ENCODE results near the gene KCNK7. TPM values are rescaled to one million over a fixed set of nuclear protein-coding genes. Genes with fewer than 3 reads are reported as not detected.

KCNK7 gene
- total RNA-seq, 2 donors from 2014 or later, result 2.3 to 2.8 TPM

DNA sequence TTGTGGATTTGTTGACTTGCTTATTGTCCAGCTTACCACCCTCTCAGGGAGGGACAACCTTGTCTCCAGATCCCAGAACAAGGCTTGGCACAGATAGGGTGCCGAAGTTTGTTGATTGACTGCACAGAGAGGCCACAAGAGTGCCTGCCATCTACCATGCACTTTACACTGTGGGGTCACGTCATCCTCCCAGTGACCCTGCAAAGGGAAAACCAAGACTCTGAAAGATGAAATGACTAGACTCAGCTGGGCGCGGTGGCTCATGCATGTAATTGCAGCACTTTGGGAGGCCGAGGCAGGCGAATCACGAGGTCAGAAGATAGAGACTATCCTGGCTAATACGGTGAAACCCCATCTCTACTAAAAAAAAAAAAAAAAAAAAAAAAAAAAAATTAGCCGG, 32.8 kb downstream of the KCNK7 start:
- Mint-ChIP-seq H3K9me3 (no peaks in the 10 kb centered on the region), H3K27me3 (no peaks in the 10 kb centered on the region), H3K4me3 (no peak overlapping the region), H3K27ac (peak overlapping the region; percentile 84 to 95), H3K4me1 (ENCODE audit: low read depth in 2 of 2) (peaks cover 40 to 42% of the 10 kb centered on the region in 2 donors), H3K36me3 (no peaks in the 10 kb centered on the region)
- no peak for ATAC-seq
- peak; percentile 60 for DNase-seq (ENCODE audit: low spot score)

DNA sequence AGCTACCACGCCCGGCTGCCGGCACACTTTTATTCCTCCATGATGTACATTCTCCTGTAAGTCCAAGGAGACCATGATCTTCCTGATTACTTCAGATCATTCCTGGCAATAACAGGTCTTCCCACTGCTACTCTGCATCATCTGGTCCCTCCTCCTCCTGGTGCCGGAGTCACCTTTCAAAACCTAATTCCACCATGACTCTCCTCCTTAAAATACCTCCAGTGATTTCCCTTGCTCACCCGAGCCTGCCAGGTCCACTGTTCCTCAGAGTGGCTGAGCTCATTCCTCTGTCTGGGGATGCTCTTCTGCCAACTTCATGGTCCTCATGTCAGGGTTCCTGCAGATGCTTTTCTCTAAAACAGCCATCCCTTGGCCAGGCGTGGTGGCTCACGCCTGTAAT, 33.6 kb downstream of the KCNK7 start:
- no peak for DNase-seq (ENCODE audit: low spot score)
- Mint-ChIP-seq H3K36me3 (no peaks in the 10 kb centered on the region), H3K27me3 (no peaks in the 10 kb centered on the region), H3K4me3 (no peak overlapping the region), H3K9me3 (no peaks in the 10 kb centered on the region), H3K27ac (peak overlapping the region in 1 of 2 donors; percentile 60), H3K4me1 (ENCODE audit: low read depth in 2 of 2) (peaks cover 40 to 47% of the 10 kb centered on the region in 2 donors)
- ATAC-seq, result no peak

DNA sequence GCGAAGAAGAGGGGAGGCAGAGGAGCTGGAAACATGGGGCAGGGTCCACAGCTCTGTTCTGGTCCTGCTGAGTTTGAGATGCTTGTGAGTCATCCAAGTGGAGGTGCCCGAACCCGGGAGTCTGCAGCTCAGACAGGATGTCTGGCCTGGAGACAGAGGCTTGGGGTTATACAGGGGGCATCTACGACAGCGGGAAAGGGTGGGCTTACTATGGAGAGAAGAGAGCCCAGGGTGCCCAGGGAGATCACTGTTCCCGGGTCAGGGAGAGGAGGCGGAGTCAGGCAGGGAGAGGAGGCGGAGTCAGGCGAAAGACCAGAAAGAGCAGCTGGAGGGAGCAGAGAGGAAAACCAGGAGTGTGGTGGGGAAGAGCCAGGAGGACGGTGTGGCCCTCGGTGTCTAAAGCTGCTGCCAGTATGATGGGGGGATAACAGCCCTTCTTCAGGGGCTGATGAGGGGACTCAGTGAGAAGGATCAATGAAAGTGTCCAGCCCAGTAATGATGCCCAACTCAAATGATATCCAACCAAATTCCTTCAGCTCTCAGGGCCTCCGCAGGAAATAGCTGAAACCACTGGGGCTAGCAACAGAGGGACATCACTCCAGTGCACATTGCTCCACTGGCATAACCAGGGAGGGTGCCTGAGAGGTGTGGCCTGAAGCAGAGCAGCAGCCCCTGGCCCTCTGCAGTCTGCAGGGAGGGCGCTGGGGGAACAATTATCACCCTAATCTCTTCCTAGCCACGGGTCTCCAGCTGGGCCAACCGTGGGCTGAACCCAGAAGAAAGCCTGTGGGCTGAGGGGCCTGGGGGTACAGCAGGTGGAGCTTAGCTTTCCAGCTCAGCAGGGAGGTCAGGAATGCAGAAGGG, 34.8 kb downstream of the KCNK7 start:
- H3K4me1 Mint-ChIP-seq (ENCODE audit: low read depth in 2 of 2), result peaks cover 36 to 44% of the 10 kb centered on the region in 2 donors
- ATAC-seq, result no peak
- peak; percentile 51 for DNase-seq (ENCODE audit: low spot score)
- H3K27ac Mint-ChIP-seq, result peak overlapping the region; percentile 15 to 72
- no peaks in the 10 kb centered on the region for H3K9me3 Mint-ChIP-seq
- H3K4me3 Mint-ChIP-seq, result no peak overlapping the region
- no peaks in the 10 kb centered on the region for H3K27me3 Mint-ChIP-seq
- no peaks in the 10 kb centered on the region for H3K36me3 Mint-ChIP-seq

DNA sequence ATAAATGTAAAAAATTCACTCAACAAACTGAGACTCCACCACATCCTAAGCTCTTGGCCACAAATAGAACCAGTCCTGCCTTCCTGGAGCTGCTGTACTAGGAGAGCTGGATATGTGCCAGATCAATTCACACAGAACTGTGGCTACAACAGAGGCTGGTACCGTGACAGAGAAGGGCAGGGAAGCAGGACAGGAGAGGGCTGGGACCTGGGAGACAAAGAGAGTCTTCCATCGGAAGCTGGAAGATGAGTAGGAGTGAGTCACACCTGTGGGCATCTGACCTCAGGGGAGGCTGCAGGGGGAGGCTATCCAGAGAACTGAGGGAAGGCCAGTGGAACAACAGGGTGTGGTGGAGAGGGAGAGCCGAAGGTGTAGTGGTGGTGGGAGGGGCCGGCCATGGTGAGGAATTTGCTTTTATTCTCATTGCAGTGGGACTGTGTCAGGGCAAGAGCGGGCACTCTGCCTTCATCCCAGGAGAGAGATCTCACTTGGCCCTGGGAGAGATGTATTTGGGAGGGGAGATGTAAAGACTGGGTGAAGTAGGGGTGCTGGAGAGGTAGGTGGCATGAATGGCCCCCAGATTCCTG, 35.6 kb downstream of the KCNK7 start:
- H3K36me3 Mint-ChIP-seq, result no peaks in the 10 kb centered on the region
- peak overlapping the region; percentile 15 to 72 for H3K27ac Mint-ChIP-seq
- no peaks in the 10 kb centered on the region for H3K27me3 Mint-ChIP-seq
- no peak for ATAC-seq
- no peak for DNase-seq (ENCODE audit: low spot score)
- peaks cover 35 to 43% of the 10 kb centered on the region in 2 donors for H3K4me1 Mint-ChIP-seq (ENCODE audit: low read depth in 2 of 2)
- H3K9me3 Mint-ChIP-seq, result no peaks in the 10 kb centered on the region
- H3K4me3 Mint-ChIP-seq, result no peak overlapping the region

DNA sequence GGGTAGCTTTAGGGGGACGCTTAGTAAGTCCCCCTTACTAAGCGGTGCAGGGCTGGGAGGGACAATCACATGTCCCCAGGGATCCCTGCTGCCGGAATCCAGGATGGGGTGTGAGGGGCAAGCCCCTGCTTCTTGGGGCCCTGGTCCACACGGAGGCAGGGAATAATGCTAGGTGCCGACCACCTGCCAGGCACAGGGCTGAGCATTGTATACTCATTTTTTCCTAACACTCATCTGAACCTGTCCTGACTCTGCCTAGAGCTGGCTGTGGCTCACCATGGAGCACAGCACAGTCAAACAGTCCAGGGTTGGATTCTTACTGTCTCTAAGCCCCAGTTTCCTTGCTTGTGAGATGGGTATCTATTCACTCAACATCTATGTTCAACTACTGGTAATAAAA, 36.1 kb downstream of the KCNK7 start:
- DNase-seq (ENCODE audit: low spot score) (no peak), ATAC-seq (no peak)
- Mint-ChIP-seq H3K4me3 (no peak overlapping the region), H3K36me3 (no peaks in the 10 kb centered on the region), H3K9me3 (no peaks in the 10 kb centered on the region), H3K4me1 (ENCODE audit: low read depth in 2 of 2) (peaks cover 36 to 44% of the 10 kb centered on the region in 2 donors), H3K27me3 (no peaks in the 10 kb centered on the region), H3K27ac (peak overlapping the region; percentile 15 to 72)

DNA sequence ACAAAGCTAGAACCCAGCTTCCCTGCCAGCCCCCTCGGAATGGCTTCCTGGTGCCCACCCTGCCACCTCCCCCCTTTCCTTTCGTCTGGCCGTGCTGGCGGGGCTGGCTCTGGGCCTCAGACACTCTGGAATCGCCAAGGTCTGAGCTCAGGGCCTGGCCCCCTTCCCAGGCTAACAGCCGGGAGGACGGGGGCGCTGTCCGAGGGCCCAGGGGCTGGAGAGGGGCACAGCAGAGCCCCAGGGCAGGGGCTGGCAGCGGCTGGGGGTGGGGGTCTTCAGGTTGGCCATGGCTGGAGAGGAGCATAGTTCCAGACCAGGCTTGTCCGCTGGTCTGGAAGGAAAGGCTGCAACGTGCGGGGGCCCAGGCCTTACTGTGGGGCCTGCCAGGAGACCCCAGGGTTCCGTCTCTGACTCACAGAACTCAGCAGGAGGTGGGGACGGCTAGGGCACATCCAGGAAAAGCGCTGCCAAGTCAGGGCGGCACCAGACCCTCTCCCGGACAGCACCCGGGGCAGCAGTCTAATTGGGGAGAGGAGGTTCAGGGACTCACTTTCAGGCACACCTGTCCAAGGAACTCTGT, 36.6 kb downstream of the KCNK7 start:
- DNase-seq (ENCODE audit: low spot score) (no peak), ATAC-seq (no peak)
- Mint-ChIP-seq H3K27me3 (no peaks in the 10 kb centered on the region), H3K4me1 (ENCODE audit: low read depth in 2 of 2) (peaks cover 39 to 48% of the 10 kb centered on the region in 2 donors), H3K27ac (peak overlapping the region in 1 of 2 donors; percentile 72), H3K4me3 (no peak overlapping the region), H3K9me3 (no peaks in the 10 kb centered on the region), H3K36me3 (no peaks in the 10 kb centered on the region)

DNA sequence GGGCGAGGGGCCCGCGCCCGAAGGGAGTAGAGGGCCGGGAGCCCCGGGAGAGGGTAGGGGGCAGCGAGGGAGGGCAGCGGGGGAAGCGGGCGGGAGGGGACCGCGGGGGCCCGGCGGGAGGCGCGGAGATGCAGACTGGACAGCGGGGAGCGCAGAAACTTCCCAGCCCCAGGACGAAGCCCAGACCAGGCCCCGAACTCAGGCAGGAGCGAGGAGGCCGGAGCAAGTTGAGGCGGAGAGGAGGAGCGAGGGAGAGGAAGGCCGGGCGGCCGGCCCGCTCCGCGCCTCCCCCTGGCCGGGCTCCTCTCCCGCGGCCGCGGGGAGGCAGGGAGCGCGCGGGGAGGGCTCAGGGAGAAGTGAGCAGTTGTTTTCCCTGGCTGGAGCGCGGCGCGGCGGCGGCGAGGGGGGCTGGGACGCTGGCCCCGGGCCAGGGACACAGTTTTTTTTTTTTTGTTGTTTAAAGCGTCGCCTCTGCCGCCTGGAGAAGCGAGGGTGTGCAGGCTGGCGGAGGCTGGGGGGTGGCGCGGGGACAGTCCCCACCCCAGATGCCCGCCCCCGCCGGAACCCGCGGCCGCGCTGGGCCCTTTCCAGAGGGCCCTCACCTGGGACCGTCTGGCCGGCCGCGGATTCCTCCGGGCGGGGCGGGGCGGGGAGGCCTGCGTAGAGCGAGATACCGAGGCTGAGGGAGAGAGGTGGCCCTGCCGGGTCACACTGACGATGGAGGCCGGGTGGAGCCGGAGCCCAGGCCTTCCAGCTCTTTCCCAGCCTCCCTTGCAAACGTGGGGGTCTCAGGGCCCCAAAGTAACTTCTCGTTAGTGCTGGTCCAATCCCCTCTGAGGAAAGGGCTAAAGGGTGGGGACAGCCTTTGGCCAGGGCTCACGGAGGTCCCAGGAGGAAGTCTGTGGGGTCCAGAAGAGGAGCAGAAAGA, 37.3 kb downstream of the KCNK7 start, which contains the start of gene LTBP3:
Gene LTBP3 (minus strand): TSS at position 358 of the 928 bp plus-strand sequence. CDS start 400 bp downstream, outside the sequence.
- Mint-ChIP-seq H3K4me1 (ENCODE audit: low read depth in 2 of 2) (peaks cover 39 to 47% of the 10 kb centered on the region in 2 donors), H3K9me3 (no peaks in the 10 kb centered on the region), H3K36me3 (no peaks in the 10 kb centered on the region), H3K27ac (peak within 1 kb of the TSS; percentile 72 to 91), H3K4me3 (peak within 1 kb of the TSS; percentile 77), H3K27me3 (no peaks in the 10 kb centered on the region)
- no peak for DNase-seq (ENCODE audit: low spot score)
- peak; percentile 68 to 75 for ATAC-seq

DNA sequence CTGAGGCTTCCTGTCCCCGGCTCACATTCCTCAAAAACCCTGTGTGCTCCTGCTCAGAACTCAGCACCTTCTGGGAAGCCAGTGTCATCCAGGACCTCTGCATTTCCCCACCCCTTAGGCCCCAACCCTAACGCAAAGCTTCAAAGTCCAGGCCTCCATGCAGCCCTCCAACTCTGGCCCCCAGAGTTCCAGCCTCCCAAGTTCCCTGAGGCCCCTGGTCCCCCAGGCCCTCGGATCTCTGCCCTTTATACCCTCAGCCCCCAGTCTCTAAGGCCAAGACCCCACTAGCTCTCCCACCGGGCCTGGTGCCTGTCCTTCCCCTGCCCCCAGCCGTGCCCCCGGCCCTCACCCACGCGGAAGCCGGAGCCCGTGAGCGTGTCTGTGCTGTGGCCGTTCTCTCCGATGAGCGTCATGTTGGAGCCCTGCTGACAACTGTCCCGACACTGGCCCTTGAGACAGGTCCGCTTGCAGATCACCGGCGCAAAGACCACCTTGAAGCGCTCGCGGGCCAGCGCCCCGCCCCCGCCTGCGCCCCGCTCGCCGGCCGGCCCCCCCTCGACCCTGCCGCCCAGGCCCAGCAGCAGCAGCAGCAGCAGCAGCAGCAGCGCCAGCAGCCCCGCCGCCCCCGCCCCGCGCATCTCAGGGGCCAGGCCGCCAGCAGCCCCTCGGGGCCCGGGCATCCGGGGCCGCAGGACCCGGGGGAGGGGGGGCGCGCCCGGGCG, 38.2 kb downstream of the KCNK7 start:
- Mint-ChIP-seq H3K27me3 (no peaks in the 10 kb centered on the region), H3K9me3 (no peaks in the 10 kb centered on the region), H3K4me1 (ENCODE audit: low read depth in 2 of 2) (peaks cover 42 to 48% of the 10 kb centered on the region in 2 donors), H3K27ac (peak overlapping the region; percentile 72 to 91), H3K36me3 (no peaks in the 10 kb centered on the region), H3K4me3 (peak overlapping the region; percentile 77)
- peak; percentile 8 to 32 for ATAC-seq
- DNase-seq (ENCODE audit: low spot score), result no peak

DNA sequence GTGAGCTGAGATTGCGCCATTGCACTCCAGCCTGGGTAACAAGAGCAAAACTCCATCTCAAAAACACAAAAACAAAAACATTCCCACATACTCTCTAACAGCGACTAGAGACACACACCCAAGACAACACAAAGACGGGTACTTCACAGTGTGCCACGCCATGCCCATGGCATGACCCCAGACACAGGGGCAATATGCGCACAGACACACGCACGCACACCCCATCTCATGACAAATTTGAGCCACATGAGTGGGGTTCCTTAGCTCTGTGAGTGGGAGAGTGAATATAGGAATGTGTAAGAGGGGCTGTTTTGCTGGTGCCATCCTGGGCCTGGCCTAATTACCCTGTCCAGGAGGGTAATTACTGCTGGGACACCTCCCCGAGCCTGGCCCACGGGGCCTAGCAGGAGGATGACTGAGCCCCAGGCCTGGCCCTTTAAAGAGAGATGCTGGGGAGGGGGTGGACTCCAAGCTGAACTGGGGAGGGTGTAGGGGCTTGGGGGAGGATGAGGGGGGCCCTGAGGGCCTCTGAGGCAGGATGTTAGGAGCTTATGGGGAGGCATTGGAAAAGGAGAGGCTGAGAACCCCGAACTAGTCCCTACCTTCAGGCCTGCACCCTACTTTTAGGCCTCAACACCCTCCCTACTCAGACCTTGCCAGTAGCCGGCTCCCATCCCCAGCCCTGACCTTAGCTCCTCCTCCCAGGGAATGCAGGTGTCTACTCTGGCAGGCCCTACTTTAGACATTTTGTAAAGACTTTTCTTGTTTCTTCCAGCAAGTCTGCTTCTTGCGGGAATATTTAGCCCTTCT, 38.9 kb downstream of the KCNK7 start:
- peak; percentile 54 for DNase-seq (ENCODE audit: low spot score)
- Mint-ChIP-seq H3K9me3 (no peaks in the 10 kb centered on the region), H3K27me3 (no peaks in the 10 kb centered on the region), H3K36me3 (no peaks in the 10 kb centered on the region), H3K4me1 (ENCODE audit: low read depth in 2 of 2) (peaks cover 46 to 53% of the 10 kb centered on the region in 2 donors), H3K27ac (peak overlapping the region; percentile 72 to 91), H3K4me3 (peak overlapping the region; percentile 77)
- no peak for ATAC-seq

DNA sequence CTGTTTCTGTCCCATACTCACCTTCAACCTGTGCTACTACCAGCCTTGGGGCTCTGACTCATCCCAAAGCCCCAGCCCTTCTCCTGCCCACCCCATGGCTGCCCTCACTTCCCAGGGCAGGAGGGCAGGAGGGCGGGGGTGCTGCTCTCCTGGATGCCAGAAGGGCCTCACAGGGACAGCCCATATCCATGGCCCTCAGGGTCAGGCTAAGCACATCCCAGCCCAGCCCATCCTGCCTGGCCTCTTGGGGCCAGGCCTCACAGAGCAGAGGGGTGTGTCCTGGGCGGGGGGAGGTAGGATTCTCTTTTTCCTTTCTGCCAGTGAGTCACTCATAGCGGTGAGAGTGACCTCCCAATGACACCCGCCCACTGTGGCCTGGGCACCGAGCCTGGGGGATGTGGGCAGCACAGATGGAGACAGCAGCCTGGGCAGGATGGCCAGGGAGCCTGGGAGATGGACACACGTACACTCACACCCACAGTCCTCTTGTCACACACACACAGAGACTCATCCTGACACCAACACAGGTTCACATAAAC, 39.8 kb downstream of the KCNK7 start:
- Mint-ChIP-seq H3K36me3 (no peaks in the 10 kb centered on the region), H3K27ac (peak overlapping the region; percentile 72 to 91), H3K4me3 (peak overlapping the region; percentile 73), H3K9me3 (no peaks in the 10 kb centered on the region), H3K4me1 (ENCODE audit: low read depth in 2 of 2) (peaks cover 48 to 57% of the 10 kb centered on the region in 2 donors), H3K27me3 (no peaks in the 10 kb centered on the region)
- ATAC-seq (peak; percentile 37 to 41), DNase-seq (ENCODE audit: low spot score) (peak; percentile 73)

DNA sequence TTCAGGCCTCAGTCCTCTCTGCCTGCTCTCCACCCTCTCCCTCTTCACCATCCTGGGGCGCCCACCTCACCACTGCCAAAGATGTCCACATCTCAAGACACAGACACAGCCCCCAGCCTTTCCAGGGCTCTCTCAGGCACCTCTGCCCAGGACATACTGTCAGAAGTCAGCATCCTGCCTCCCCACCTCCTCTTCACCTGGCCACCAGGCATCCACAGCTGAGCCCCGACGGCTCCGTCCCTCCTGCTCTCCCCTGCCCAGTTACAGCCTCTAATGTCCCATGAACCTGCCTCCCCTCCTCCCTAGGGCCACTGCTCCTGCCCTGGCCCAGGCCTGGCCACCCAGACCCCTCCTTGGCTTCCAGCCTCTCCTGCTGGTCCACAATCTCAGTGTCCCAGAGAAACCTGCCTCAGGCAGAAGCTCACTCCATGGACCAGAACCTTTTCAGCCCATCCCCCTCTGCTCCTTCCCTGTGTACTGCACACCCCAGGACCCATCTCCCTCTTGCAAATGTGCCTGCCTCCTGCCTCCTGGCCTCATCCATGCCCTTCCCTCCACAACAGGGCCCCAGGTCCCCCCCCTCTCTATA, 40.7 kb downstream of the KCNK7 start:
- peaks cover 40 to 49% of the 10 kb centered on the region in 2 donors for H3K4me1 Mint-ChIP-seq (ENCODE audit: low read depth in 2 of 2)
- no peaks in the 10 kb centered on the region for H3K27me3 Mint-ChIP-seq
- H3K36me3 Mint-ChIP-seq, result no peaks in the 10 kb centered on the region
- H3K4me3 Mint-ChIP-seq, result peak overlapping the region; percentile 27
- peak; percentile 53 for DNase-seq (ENCODE audit: low spot score)
- H3K27ac Mint-ChIP-seq, result peak overlapping the region; percentile 72 to 91
- ATAC-seq, result no peak
- H3K9me3 Mint-ChIP-seq, result no peaks in the 10 kb centered on the region
